Astrocyte (in vitro differentiated cells and primary cell): Measurements from ENCODE around the gene GDPD4. TPM values are rescaled to one million over a fixed set of nuclear protein-coding genes. Genes with fewer than 3 reads are reported as not detected.

Experiments
- DNase-seq: peaks from one replicate; pipeline ENCODE4 v3.0.0-alpha.2; 2010; ENCODE audit warnings: low read depth
- FAIRE-seq: peaks from 2 replicates; lab custom pipeline; 2011; peaks lifted over from hg19 to GRCh38; lab: Jason Lieb, UNC
- H2AFZ ChIP-seq: 2 replicates; pipeline ENCODE4 v1.6.0; 2012; ENCODE audit warnings: low read depth, low read length, inconsistent platforms
- H3K27ac ChIP-seq: 2 replicates; pipeline ENCODE4 v1.5.1; 2011; ENCODE audit warnings: low read depth, low read length, inconsistent platforms
- H3K27me3 ChIP-seq: 2 replicates; pipeline ENCODE4 v1.6.0; 2011; ENCODE audit warnings: low read length, inconsistent platforms; ENCODE audit not compliant: insufficient read depth
- H3K36me3 ChIP-seq: 2 replicates; pipeline ENCODE4 v1.5.1; 2011; ENCODE audit warnings: low read length, inconsistent platforms; ENCODE audit not compliant: insufficient read depth
- H3K4me1 ChIP-seq: 2 replicates; pipeline ENCODE4 v1.5.1; 2011; ENCODE audit warnings: low read length, inconsistent platforms; ENCODE audit not compliant: insufficient read depth
- H3K4me2 ChIP-seq: 2 replicates; pipeline ENCODE4 v1.6.0; 2012; ENCODE audit warnings: low read length, inconsistent platforms
- H3K4me3 ChIP-seq: 2 replicates; pipeline ENCODE4 v1.5.1; 2011; ENCODE audit warnings: low read depth, mild to moderate bottlenecking, low read length, inconsistent platforms; ENCODE audit not compliant: insufficient read depth
- H3K79me2 ChIP-seq: 2 replicates; pipeline ENCODE4 v1.6.0; 2012; ENCODE audit warnings: mild to moderate bottlenecking, low read length, inconsistent platforms; ENCODE audit not compliant: insufficient read depth
- H3K9ac ChIP-seq: 2 replicates; pipeline ENCODE4 v1.6.0; 2012; ENCODE audit warnings: mild to moderate bottlenecking, low read length, inconsistent platforms
- H3K9me3 ChIP-seq: 2 replicates; pipeline ENCODE4 v1.5.1; 2012; ENCODE audit warnings: low read depth, mild to moderate bottlenecking, low read length, inconsistent platforms; ENCODE audit not compliant: insufficient read depth
- H4K20me1 ChIP-seq: 2 replicates; pipeline ENCODE4 v1.6.0; 2012; ENCODE audit warnings: low read length, inconsistent platforms; ENCODE audit not compliant: insufficient read depth
- H3K27ac Mint-ChIP-seq: one replicate; pipeline ENCODE4 v1.8.0; 2021; ENCODE audit warnings: mild to moderate bottlenecking, mixed read lengths; ENCODE audit not compliant: unreplicated experiment
- H3K27me3 Mint-ChIP-seq: one replicate; pipeline ENCODE4 v1.8.0; 2021; ENCODE audit warnings: low read depth, mixed read lengths; ENCODE audit not compliant: unreplicated experiment
- H3K36me3 Mint-ChIP-seq: one replicate; pipeline ENCODE4 v1.8.0; 2021; ENCODE audit warnings: low read depth, mixed read lengths; ENCODE audit not compliant: unreplicated experiment
- H3K4me1 Mint-ChIP-seq: one replicate; pipeline ENCODE4 v1.8.0; 2021; ENCODE audit warnings: low read depth, mixed read lengths; ENCODE audit not compliant: unreplicated experiment
- H3K4me3 Mint-ChIP-seq: one replicate; pipeline ENCODE4 v1.8.0; 2021; ENCODE audit warnings: mild to moderate bottlenecking, moderate library complexity, mixed read lengths; ENCODE audit not compliant: unreplicated experiment
- H3K9me3 Mint-ChIP-seq: one replicate; pipeline ENCODE4 v1.8.0; 2021; ENCODE audit warnings: mild to moderate bottlenecking, mixed read lengths; ENCODE audit not compliant: unreplicated experiment
- CTCF ChIP-seq: IDR thresholded peaks from 2 replicates; pipeline ENCODE4 v1.5.1; 2011; ENCODE audit warnings: low read depth, mild to moderate bottlenecking, inconsistent platforms, low read length, moderate library complexity; ENCODE audit not compliant: insufficient read depth
- EZH2 ChIP-seq: IDR thresholded peaks from 2 replicates; pipeline ENCODE4 v1.6.1; 2012; ENCODE audit warnings: mild to moderate bottlenecking, low read length, inconsistent platforms; ENCODE audit not compliant: insufficient read depth
- total RNA-seq: library from RNA; stranded (reverse); gene quantifications from 2 replicates; pipeline ENCODE4 v1.2.1, GENCODE V29; 2021

GDPD4 gene
- total RNA-seq, 1 donor from 2014 or later: not detected

DNA sequence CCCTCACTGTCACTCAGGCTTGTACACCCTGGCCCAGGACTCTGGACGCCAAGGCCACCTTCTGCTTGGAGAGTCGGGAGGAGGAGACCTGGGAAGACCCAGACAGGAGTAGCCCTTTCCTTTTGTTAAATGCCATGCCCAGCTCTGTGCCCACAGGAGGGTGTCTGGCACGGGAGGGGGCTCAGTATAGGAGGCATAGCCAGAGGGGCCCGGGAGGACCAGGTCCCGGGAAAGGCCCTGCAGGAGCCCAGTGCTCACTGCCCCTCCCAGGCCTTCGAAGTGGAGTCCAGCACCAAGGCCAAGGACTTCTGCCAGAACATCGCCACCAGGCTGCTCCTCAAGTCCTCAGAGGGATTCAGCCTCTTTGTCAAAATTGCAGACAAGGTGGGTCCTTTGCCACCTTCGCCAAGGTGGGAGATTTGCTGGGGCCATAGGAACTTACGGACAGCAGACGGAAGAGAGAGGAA, 94.4 kb downstream of the GDPD4 start:
- Histone ChIP-seq H3K9me3 (no peaks in the 10 kb centered on the region), H3K4me2 (no peak overlapping the region), H3K9ac (no peak overlapping the region), H2AFZ (no peak overlapping the region), H3K79me2 (no peaks in the 10 kb centered on the region), H3K4me3 (no peak overlapping the region), H4K20me1 (no peaks in the 10 kb centered on the region), H3K27me3 (no peaks in the 10 kb centered on the region), H3K36me3 (no peaks in the 10 kb centered on the region), H3K27ac (no peak overlapping the region), H3K4me1 (no peaks in the 10 kb centered on the region)
- FAIRE-seq (no peak), DNase-seq (no peak)
- Mint-ChIP-seq H3K9me3 (peaks cover 2% of the 10 kb centered on the region), H3K4me1 (no peaks in the 10 kb centered on the region), H3K36me3 (peaks cover 1% of the 10 kb centered on the region), H3K4me3 (no peak overlapping the region), H3K27me3 (peaks cover 47% of the 10 kb centered on the region), H3K27ac (no peak overlapping the region)
- TF ChIP-seq CTCF (no peak), EZH2 (no peak)

- no peak overlapping the region for H3K4me2 ChIP-seq
- H3K4me3 ChIP-seq: no peak overlapping the region
- Mint-ChIP-seq H3K27me3 (peaks cover 46% of the 10 kb centered on the region), H3K27ac (no peak overlapping the region), H3K4me1 (no peaks in the 10 kb centered on the region), H3K36me3 (peaks cover 1% of the 10 kb centered on the region), H3K9me3 (peaks cover 2% of the 10 kb centered on the region), H3K4me3 (no peak overlapping the region)
- TF ChIP-seq EZH2: no peak
- TF ChIP-seq CTCF: no peak
- H3K9ac ChIP-seq: no peak overlapping the region
- DNase-seq (no peak), FAIRE-seq (no peak)
- no peaks in the 10 kb centered on the region for H3K9me3 ChIP-seq
- H3K4me1 ChIP-seq: no peaks in the 10 kb centered on the region
- no peaks in the 10 kb centered on the region for H3K79me2 ChIP-seq
- H3K27me3 ChIP-seq: no peaks in the 10 kb centered on the region
- H2AFZ ChIP-seq: no peak overlapping the region
- H3K27ac ChIP-seq: no peak overlapping the region
- H4K20me1 ChIP-seq: no peaks in the 10 kb centered on the region
- H3K36me3 ChIP-seq: no peaks in the 10 kb centered on the region
Measured at GRCh38 chr11:77206264-77207018, 95.0 kb downstream of the GDPD4 start.
